Small intestine (tissue), 7 donors: ENCODE data around the gene ANKS6. TPM values are rescaled to one million over a fixed set of nuclear protein-coding genes. Genes with fewer than 3 reads are reported as not detected.
A peak's percentile ranks its signal among the peaks of the same experiment; 100 is the strongest.

Experiments used
- DNase-seq, 2 donors: peaks; one replicate each; pipeline versions ENCODE4 v3.0.0 to v3.0.0-alpha.2; 2013
- FAIRE-seq: peaks from 2 replicates; lab custom pipeline; 2012; peaks lifted over from hg19 to GRCh38; lab: Jason Lieb, UNC
- H3K27ac ChIP-seq, 3 donors: one replicate each; pipeline ENCODE4 v1.5.1; 2013; ENCODE audit warnings: low read length in 2 of 3, mild to moderate bottlenecking in 2 of 3, control low read depth in 1 of 3, inconsistent platforms in 1 of 3, low read depth in 1 of 3, moderate library complexity in 1 of 3
- H3K27me3 ChIP-seq, 3 donors: one replicate each; pipeline ENCODE4 v1.6.1; 2013; ENCODE audit warnings: low read length in 3 of 3, inconsistent platforms in 1 of 3; ENCODE audit not compliant: control insufficient read depth in 3 of 3, insufficient read depth in 3 of 3
- H3K36me3 ChIP-seq, 3 donors: one replicate each; pipeline ENCODE4 v1.6.1; 2013; ENCODE audit warnings: low read length in 3 of 3, inconsistent platforms in 1 of 3, low read depth in 1 of 3, mild to moderate bottlenecking in 1 of 3, moderate library complexity in 1 of 3; ENCODE audit not compliant: control insufficient read depth in 3 of 3, insufficient read depth in 2 of 3
- H3K4me1 ChIP-seq, 3 donors: one replicate each; pipeline ENCODE4 v1.6.1; 2013; ENCODE audit warnings: low read length in 2 of 3, inconsistent platforms in 1 of 3, low read depth in 1 of 3, mild to moderate bottlenecking in 1 of 3, moderate library complexity in 1 of 3; ENCODE audit not compliant: control insufficient read depth in 3 of 3, insufficient read depth in 2 of 3
- H3K4me3 ChIP-seq, 3 donors: one replicate each; pipeline ENCODE4 v1.5.1; 2013; ENCODE audit warnings: low read length in 3 of 3, control low read depth in 1 of 3, inconsistent platforms in 1 of 3, low read depth in 1 of 3, mild to moderate bottlenecking in 1 of 3, moderate library complexity in 1 of 3
- H3K9me3 ChIP-seq, 2 donors: one replicate each; pipeline ENCODE4 v1.6.1; 2013; ENCODE audit warnings: low read depth in 1 of 2, low read length in 1 of 2; ENCODE audit not compliant: control insufficient read depth in 2 of 2, insufficient read depth in 1 of 2
- WGBS, 3 donors: extraction: QIAGEN DNeasy Blood & Tissue Kit; methylation state at CpG; one replicate each; pipeline ENCODE4 v1.1.7; 2013; 5-methylcytosine and 5-hydroxymethylcytosine counted together
- polyA plus RNA-seq, 4 donors: library from polyadenylated mRNA; stranded (reverse) in 3 of 4; unstranded in 1 of 4; fragments of 200-250 nt in 3 of 4; fragments of 120-200 nt in 1 of 4; gene quantifications; one replicate each; pipeline versions ENCODE4 v1.2.1 to v1.2.3, GENCODE V29; 2013
- donor health status: healthy with polysubstance abuse.
- donor health status: control.
- donor health status: control.
- donor health status: Bipolar disorder and iron deficiency.
- donor health status: healthy.

ANKS6 gene
- polyA plus RNA-seq, 4 donors = 17.3 to 33.3 (median 19.3) TPM

DNA sequence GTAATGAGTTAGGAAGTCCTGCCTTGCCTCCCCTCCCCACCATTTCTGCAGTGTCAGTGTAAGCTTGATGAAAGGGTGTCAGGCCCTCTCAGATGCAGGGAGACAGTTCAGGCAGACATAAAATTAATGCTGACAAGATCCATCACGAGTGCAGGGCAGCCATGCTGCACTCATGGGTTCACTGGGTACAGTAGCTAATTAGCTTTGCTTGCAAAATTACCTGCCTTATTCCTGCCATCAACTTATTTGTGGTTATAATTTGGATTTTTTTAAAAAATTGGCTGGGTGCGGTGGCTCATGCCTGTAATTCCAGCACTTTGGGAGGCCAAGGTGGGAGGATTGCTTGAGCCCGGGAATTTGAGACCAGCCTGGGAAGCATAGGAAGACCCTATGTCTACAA lies 29.1 kb upstream of the ANKS6 start:
- Histone ChIP-seq H3K4me3 (no peak overlapping the region), H3K36me3 (peaks cover 0 to 51% (median 1%) of the 10 kb centered on the region in 3 donors), H3K27me3 (no peaks in the 10 kb centered on the region), H3K27ac (no peak overlapping the region), H3K9me3 (peaks cover 0 to 3% of the 10 kb centered on the region in 2 donors), H3K4me1 (no peaks in the 10 kb centered on the region)
- DNase-seq (no peak), FAIRE-seq (no peak)
- WGBS, 3 donors = 89 to 93% (median 90%) methylated on average over 3 of the region's 3 CpGs

DNA sequence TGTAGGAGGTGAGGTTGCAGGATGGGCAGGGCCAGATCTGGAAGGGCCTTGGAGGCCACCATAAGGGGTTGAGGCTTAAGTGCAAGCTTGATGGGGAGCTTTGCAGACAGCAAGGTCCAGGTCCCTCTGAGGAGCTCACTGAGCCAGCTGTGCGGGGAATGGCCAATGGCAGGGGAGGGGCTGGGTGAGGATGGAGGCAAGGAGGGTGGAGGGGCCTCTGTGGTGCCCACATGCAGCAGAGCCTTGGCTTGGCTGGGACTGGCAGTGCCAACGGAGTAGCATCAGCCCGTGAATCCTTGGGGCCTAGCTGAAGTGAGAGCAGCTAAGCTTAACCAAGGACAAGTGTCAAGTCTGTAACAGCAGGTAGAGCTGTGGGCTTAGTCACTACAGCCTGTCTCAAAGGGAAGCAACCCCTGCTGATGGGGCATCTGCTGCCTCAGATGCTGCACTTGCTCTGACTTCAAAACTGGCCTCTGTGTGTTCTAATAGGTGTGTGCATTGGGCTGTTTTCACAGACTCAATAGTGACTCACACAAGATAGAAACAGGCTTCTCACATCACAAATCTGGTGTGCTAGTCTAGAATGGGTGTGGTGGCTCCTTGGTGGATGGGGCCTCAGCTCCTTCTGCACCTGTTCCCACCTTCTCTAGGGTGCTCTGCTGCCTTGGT lies 27.4 kb upstream of the ANKS6 start:
- DNase-seq = no peak
- 97 to 98% (median 98%) methylated on average over 3 of the region's 3 CpGs for WGBS, 3 donors

DNA sequence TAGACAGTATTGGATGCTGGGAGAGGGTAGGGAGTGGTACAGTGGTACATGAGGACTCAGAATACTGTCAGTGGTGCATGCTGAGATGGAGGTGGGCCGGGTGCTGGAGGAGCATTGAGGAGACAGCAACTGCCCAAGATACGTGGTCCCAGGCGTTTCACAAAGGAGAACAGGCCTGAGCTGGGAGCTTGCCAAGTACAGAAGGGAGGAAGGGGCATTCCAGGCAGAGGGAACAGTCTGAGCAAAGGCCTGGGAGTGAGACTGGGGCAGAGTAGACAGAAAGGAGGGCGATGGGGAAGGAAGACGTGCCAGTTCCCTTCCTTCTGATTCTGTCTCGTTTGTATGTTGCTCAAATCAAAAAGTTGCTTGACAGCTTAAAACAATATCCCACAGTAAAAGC lies 26.3 kb upstream of the ANKS6 start:
- H3K36me3 ChIP-seq = peaks cover 0 to 46% (median 0%) of the 10 kb centered on the region in 3 donors
- 90 to 94% (median 94%) methylated on average over 6 of the region's 6 CpGs for WGBS, 3 donors
- no peak overlapping the region for H3K27ac ChIP-seq
- peaks cover 0 to 14% of the 10 kb centered on the region in 2 donors for H3K9me3 ChIP-seq
- H3K4me1 ChIP-seq = no peaks in the 10 kb centered on the region
- DNase-seq = no peak
- H3K4me3 ChIP-seq = no peak overlapping the region
- FAIRE-seq = no peak
- H3K27me3 ChIP-seq = no peaks in the 10 kb centered on the region

More for the DNA sequence above, 27.4 kb upstream of the ANKS6 start:
- Histone ChIP-seq H3K4me3 (no peak overlapping the region), H3K9me3 (peaks cover 0 to 10% of the 10 kb centered on the region in 2 donors), H3K4me1 (no peaks in the 10 kb centered on the region), H3K27ac (no peak overlapping the region), H3K27me3 (no peaks in the 10 kb centered on the region), H3K36me3 (peaks cover 0 to 49% (median 0%) of the 10 kb centered on the region in 3 donors)
- no peak for FAIRE-seq

DNA sequence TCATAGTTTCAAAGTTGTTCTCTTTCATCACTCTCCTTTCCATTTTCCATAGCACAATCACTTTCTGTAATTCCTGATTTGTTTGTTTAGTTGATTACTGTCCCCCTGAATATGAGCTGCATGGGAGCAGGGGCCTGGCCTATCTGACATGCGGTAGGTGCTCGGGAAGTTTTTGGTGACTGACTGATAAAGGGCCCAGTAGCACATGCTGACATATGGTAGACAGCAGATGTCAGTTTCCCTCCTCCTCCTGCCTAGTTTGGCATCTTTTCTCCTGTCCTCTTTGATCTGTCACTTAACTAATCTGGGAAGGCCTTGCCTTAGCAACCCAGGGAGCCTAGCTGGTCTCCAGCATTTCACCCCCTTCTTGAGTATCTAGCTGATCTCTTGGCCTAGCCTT lies 25.5 kb upstream of the ANKS6 start:
- H3K4me1 ChIP-seq = no peaks in the 10 kb centered on the region
- no peak for FAIRE-seq
- WGBS, 3 donors = 94 to 98% (median 95%) methylated on average over 2 of the region's 2 CpGs
- peaks cover 0 to 40% (median 0%) of the 10 kb centered on the region in 3 donors for H3K36me3 ChIP-seq
- no peak overlapping the region for H3K27ac ChIP-seq
- no peak overlapping the region for H3K4me3 ChIP-seq
- peaks cover 0 to 14% of the 10 kb centered on the region in 2 donors for H3K9me3 ChIP-seq
- no peak for DNase-seq
- H3K27me3 ChIP-seq = no peaks in the 10 kb centered on the region

DNA sequence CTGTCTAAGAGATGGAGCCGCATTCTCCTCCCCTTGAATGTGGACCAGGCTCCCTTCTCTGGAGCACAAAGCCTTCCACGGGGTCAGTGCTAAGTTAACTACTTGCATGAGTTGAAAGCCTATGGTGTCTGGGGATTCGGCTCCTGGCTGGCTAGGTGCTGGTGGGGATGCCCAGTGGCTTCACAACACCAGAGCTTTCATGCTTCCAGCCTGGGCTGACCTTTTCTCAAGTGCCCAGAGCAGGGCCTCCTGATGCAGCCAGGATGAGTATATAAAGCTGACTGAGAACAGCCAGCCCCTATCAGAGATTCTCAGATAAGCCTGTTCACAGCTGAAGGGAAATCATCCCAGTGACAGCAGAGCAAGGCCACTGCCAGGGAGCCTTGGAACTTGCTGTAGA lies 22.9 kb upstream of the ANKS6 start:
- no peak overlapping the region for H3K27ac ChIP-seq
- no peaks in the 10 kb centered on the region for H3K27me3 ChIP-seq
- H3K36me3 ChIP-seq = peaks cover 0 to 23% (median 0%) of the 10 kb centered on the region in 3 donors
- 93 to 98% (median 94%) methylated on average over 3 of the region's 3 CpGs for WGBS, 3 donors
- H3K4me3 ChIP-seq = no peak overlapping the region
- H3K4me1 ChIP-seq = no peaks in the 10 kb centered on the region
- FAIRE-seq = no peak
- DNase-seq = no peak
- H3K9me3 ChIP-seq = peaks cover 0 to 13% of the 10 kb centered on the region in 2 donors

DNA sequence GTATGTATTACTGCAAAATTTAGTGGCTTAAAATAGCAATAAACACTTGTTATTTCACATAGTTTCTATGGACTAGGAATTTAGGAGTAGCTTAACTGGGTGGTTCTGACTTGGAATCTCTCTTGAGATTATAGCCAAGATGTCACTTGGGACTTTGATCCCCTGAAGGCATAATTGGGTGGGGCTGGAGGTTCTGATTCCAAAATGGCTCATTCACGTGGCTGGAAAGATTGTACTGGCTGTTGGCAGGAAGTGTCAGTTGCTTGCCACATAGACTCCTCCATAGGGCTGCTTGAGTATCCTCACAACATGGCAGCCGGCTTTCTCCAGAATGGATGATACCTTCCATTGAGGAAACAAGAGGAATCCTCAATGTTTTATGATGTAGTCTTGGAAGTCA lies 22.4 kb upstream of the ANKS6 start:
- peaks cover 0 to 12% of the 10 kb centered on the region in 2 donors for H3K9me3 ChIP-seq
- H3K36me3 ChIP-seq = peaks cover 0 to 19% (median 0%) of the 10 kb centered on the region in 3 donors
- H3K27me3 ChIP-seq = no peaks in the 10 kb centered on the region
- H3K4me1 ChIP-seq = no peaks in the 10 kb centered on the region
- H3K4me3 ChIP-seq = no peak overlapping the region
- DNase-seq (peak in 1 of 2 donors; percentile 64), FAIRE-seq (no peak)
- WGBS, 3 donors = 58 to 77% (median 76%) methylated on average over 2 of the region's 2 CpGs
- no peak overlapping the region for H3K27ac ChIP-seq

DNA sequence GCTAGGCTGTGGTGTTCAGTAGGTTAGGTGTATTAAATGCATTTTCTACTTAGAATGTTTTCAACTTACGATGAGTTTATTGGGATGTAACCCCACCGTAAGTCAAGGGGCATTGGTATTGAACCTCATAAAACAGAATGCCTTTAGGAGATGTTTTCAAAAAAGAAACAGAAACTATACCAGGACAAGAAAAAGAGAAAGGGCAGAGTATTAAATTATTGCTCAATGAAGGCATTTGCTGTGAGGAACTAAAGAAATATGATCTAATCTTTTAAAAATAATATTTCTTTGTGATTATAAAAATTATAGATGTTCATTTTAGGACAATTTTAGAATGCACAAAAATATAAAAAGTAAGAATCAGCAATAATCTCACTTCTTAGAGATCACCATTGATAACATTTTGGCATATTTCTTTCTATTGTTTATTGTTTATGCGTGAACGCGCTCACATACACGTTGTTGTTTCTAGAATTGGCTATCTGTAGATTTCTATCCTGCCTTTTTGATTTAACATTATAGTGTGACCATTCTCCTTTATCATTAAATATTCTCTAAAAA lies 19.1 kb upstream of the ANKS6 start:
- H3K27ac ChIP-seq = no peak overlapping the region
- no peak overlapping the region for H3K4me3 ChIP-seq
- H3K36me3 ChIP-seq = peaks cover 0 to 9% (median 0%) of the 10 kb centered on the region in 3 donors
- H3K4me1 ChIP-seq = peaks cover 0 to 4% (median 0%) of the 10 kb centered on the region in 3 donors
- H3K9me3 ChIP-seq = peaks cover 0 to 12% of the 10 kb centered on the region in 2 donors
- no peak for DNase-seq
- no peak for FAIRE-seq
- WGBS, 3 donors = 82 to 90% (median 82%) methylated on average over 6 of the region's 6 CpGs
- H3K27me3 ChIP-seq = no peaks in the 10 kb centered on the region

DNA sequence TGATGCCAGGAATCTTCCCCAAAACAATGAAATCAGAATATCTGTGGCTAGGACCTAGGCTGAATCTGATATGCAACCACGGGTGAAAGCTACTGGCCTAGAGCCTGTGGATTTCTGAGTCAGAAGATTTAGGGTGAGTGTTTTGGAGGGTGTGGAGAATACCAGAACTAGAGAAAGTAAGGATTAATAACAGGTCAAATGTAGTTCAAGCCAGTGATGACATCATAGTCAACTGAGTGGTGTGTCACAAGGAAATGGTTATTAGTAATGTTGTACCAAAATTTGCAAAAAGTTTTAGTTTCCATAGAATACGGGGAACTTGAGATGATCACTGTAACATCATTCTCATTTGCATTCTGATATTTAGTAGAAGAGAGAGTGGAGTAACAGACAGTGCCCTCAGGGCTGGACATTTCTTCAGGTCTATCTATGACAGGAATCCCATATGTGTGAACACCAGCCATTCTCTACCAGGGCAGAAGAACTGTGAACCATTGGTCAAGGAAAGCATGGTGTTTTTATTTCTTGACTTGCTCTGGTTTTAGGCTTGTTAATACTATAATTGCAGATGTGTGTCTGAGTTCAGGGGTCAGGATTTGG lies 14.8 kb upstream of the ANKS6 start:
- no peaks in the 10 kb centered on the region for H3K27me3 ChIP-seq
- H3K27ac ChIP-seq = no peak overlapping the region
- FAIRE-seq (no peak), DNase-seq (no peak)
- 36 to 76% (median 67%) methylated on average over 2 of the region's 2 CpGs for WGBS, 3 donors
- H3K4me3 ChIP-seq = no peak overlapping the region
- H3K4me1 ChIP-seq = peaks cover 0 to 39% (median 11%) of the 10 kb centered on the region in 3 donors
- no peaks in the 10 kb centered on the region for H3K9me3 ChIP-seq
- H3K36me3 ChIP-seq = no peaks in the 10 kb centered on the region
